ENCODE data around the gene FNDC3A.

GRCh38 chr13:49216334-49216733 lies 240.6 kb downstream of the FNDC3A start:
- TF ChIP-seq EZH2phosphoT487 (IDR thresholded peaks at IDR 0.05; ENCODE audit: borderline replicate concordance, low read depth) = no peak
- TF ChIP-seq CTCF (IDR thresholded peaks at IDR 0.05) = no peak
- no peak for TF ChIP-seq MXI1 (IDR thresholded peaks at IDR 0.05; ENCODE audit: low read depth, low read length)
- no peak for TF ChIP-seq MAX (IDR thresholded peaks at IDR 0.05; ENCODE audit: low read depth)
- TF ChIP-seq POLR2AphosphoS5 (IDR thresholded peaks at IDR 0.05; ENCODE audit: low read depth, low read length) = no peak

Measured in SK-N-SH (cell line).